ENCODE measurements around the gene GTF3C1.

GTF3C1 gene

GRCh38 chr16:27417047-27417671 lies 132.6 kb downstream of the GTF3C1 start:
- DNase-seq: no peak

- DNase-seq: no peak
These were observed 134.8 kb downstream of the GTF3C1 start for GRCh38 chr16:27414788-27415431.

GRCh38 chr16:27413956-27414355 lies 135.8 kb downstream of the GTF3C1 start:
- no peak for DNase-seq

- DNase-seq: no peak
These were observed 139.0 kb downstream of the GTF3C1 start for GRCh38 chr16:27410761-27411160.

Measured in NCI-H1092 treated with DMSO at 0.1 percent for 48 hours (cell line).